ENCODE data around the gene TMEM140.

Gene TMEM140

DNA sequence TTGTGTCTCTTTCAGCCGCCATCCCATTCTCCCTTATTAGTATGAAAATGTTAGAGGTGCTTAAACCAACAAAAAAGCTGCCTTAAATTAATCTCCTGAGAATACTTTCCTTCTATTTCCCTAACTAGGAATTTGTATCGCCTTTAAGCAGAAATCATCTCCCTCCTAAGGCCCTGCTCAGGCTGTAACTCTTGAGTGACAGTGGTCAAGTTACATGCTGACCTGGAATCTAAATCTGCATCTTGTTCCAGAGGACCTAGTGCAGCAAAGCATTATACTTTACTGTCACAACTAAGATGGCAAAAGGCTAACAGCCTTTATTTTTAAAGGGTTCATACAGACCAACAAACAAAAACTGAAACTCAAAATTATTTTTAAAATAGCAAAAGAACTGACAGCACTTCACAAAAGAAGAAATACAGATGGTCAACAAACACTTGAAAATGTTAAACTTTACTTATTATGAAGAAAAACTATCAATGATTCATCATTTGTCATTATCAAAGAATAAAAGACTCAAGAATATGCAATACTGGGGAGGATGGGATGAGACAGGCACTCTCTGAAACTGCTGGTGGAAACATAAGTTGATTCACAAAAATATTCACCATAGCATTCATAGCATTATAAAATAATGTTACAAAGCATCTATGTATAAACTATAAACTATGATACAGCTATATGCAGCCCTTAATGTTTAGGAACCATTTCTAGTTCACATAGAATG lies 11.7 kb downstream of the TMEM140 start:
- Histone ChIP-seq H3K4me3 (ENCODE audit: low read depth, low read length) (no peak overlapping the region), H3K4me1 (ENCODE audit: control insufficient read depth, insufficient read depth, low read length) (peaks cover 5% of the 10 kb centered on the region), H3K9ac (ENCODE audit: low read depth, low read length) (no peak overlapping the region), H3K36me3 (ENCODE audit: control insufficient read depth, insufficient read depth, low read length) (peaks cover 11% of the 10 kb centered on the region), H3K27me3 (ENCODE audit: control insufficient read depth, insufficient read depth, low read length) (no peaks in the 10 kb centered on the region), H3K9me3 (ENCODE audit: control insufficient read depth, insufficient read depth, low read length) (no peaks in the 10 kb centered on the region)

DNA sequence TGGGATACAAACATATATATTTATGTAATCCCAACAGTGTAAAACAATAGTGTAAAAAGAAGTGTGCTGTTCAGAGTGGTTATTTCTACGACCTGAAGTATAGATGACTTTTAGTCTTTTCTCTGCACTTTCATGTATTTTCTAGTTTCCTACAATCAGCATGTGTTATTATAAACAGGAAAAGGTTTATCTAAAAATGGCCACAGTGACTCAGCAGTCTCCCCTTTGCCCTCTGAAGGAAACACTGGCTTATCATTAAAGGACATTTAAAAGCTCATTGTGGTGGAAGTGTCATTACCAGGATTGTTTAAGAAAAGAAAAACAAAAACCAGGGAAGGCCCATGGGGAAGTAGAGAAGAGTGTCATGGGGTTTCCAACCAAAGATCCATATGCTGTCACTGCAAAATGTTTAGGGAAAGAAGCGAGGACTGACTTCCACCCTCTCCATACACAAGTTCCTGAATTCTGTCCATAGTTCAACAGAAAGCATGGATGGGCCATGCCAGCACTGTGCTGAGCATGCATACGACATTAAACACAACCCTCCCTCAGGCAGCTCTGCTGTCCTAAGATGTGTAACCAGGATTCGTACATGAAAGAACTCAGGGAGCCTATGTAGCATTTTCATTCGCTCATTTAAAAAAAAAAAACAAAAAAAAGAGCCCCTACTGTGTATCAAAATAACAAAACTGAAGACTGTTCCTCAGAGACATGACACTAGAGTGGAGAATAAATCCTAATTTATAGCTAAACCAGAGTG lies 12.4 kb downstream of the TMEM140 start:
- Histone ChIP-seq H3K27me3 (ENCODE audit: control insufficient read depth, insufficient read depth, low read length) (no peaks in the 10 kb centered on the region), H3K9me3 (ENCODE audit: control insufficient read depth, insufficient read depth, low read length) (no peaks in the 10 kb centered on the region), H3K9ac (ENCODE audit: low read depth, low read length) (no peak overlapping the region), H3K4me1 (ENCODE audit: control insufficient read depth, insufficient read depth, low read length) (peaks cover 5% of the 10 kb centered on the region), H3K4me3 (ENCODE audit: low read depth, low read length) (no peak overlapping the region), H3K36me3 (ENCODE audit: control insufficient read depth, insufficient read depth, low read length) (peaks cover 15% of the 10 kb centered on the region)

DNA sequence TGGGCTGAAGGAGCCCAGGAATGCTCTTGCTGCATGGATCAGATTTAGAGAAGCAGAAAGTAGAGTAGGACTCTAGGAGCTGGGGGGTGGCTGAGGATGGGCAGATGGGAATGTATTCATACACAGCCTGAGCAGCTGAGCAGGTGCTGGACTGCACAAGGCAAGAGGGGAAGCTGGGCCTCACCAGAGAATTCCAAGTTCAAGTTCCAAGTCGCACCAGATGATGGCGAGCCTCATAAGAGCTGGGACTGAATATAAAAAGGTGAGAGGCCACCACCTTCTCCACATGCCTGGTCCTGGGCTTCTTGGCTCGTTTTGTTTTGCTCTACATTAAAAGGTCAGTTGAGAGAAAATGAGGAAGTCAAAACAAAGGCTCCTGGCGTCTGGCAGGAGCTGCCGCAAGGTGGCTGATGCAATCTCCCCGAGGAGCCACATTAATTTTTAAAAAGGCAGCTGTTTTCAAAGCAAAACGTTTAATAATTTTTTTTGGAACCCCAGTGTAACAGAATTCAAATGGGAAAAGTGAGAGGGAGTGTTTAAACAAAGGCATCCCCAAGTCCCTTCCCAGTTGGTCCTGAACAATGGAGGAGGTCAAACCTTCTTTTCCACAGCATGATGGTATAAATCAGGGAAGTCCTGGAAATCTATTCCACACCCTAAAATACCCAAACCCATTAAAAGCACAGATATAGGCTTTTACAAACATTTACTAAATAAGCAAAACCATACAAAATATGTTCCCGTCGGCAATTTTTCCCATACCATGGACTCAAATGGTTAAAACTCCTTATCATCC lies 13.2 kb downstream of the TMEM140 start:
- H3K4me1 ChIP-seq (ENCODE audit: control insufficient read depth, insufficient read depth, low read length) = peaks cover 5% of the 10 kb centered on the region
- H3K9me3 ChIP-seq (ENCODE audit: control insufficient read depth, insufficient read depth, low read length) = no peaks in the 10 kb centered on the region
- H3K9ac ChIP-seq (ENCODE audit: low read depth, low read length) = no peak overlapping the region
- no peaks in the 10 kb centered on the region for H3K27me3 ChIP-seq (ENCODE audit: control insufficient read depth, insufficient read depth, low read length)
- H3K36me3 ChIP-seq (ENCODE audit: control insufficient read depth, insufficient read depth, low read length) = peaks cover 19% of the 10 kb centered on the region
- H3K4me3 ChIP-seq (ENCODE audit: low read depth, low read length) = no peak overlapping the region

GRCh38 chr7:135161669-135162068 lies 13.8 kb downstream of the TMEM140 start:
- Histone ChIP-seq H3K4me1 (ENCODE audit: control insufficient read depth, insufficient read depth, low read length) (peaks cover 5% of the 10 kb centered on the region), H3K36me3 (ENCODE audit: control insufficient read depth, insufficient read depth, low read length) (peaks cover 25% of the 10 kb centered on the region), H3K27me3 (ENCODE audit: control insufficient read depth, insufficient read depth, low read length) (no peaks in the 10 kb centered on the region), H3K4me3 (ENCODE audit: low read depth, low read length) (no peak overlapping the region), H3K9me3 (ENCODE audit: control insufficient read depth, insufficient read depth, low read length) (no peaks in the 10 kb centered on the region), H3K9ac (ENCODE audit: low read depth, low read length) (no peak overlapping the region)

DNA sequence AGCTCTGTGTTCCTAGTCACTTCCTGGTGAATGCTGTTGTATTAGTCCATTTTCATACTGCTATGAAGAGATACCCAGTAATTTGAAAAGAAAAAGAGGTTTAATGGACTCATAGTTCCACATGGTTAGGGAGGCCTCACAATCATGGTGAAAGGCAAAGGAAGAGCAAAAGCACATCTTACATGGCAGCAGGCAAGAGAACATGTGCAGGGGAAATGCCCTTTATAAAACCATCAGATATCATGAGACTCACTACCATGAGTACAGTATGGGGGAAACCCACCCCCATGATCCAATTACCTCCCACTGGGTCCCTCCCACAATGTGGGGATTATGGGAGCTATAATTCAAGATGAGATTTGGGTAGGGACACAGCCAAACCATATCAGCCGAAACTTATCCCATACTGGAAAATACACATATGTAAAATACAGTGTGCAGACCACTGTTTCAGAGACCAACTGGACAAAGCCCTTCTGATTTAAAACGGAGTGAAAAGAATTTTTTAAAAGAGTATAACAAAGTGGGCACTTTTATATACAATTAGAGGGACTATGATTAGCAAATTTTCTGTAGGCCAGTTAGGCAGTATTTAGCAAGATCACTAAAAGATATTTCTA lies 14.6 kb downstream of the TMEM140 start:
- Histone ChIP-seq H3K9ac (ENCODE audit: low read depth, low read length) (no peak overlapping the region), H3K27me3 (ENCODE audit: control insufficient read depth, insufficient read depth, low read length) (no peaks in the 10 kb centered on the region), H3K4me3 (ENCODE audit: low read depth, low read length) (no peak overlapping the region), H3K9me3 (ENCODE audit: control insufficient read depth, insufficient read depth, low read length) (no peaks in the 10 kb centered on the region), H3K4me1 (ENCODE audit: control insufficient read depth, insufficient read depth, low read length) (peaks cover 5% of the 10 kb centered on the region), H3K36me3 (ENCODE audit: control insufficient read depth, insufficient read depth, low read length) (peaks cover 33% of the 10 kb centered on the region)

DNA sequence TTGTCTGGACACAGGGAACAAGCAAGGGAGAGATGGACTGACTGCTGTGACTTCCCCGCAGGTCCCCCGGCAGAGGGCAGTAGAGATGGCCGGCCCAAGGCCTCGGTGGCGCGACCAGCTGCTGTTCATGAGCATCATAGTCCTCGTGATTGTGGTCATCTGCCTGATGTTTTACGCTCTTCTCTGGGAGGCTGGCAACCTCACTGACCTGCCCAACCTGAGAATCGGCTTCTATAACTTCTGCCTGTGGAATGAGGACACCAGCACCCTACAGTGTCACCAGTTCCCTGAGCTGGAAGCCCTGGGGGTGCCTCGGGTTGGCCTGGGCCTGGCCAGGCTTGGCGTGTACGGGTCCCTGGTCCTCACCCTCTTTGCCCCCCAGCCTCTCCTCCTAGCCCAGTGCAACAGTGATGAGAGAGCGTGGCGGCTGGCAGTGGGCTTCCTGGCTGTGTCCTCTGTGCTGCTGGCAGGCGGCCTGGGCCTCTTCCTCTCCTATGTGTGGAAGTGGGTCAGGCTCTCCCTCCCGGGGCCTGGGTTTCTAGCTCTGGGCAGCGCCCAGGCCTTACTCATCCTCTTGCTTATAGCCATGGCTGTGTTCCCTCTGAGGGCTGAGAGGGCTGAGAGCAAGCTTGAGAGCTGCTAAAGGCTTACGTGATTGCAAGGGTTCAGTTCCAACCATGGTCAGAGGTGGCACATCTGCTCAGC lies 16.6 kb downstream of the TMEM140 start:
- peaks cover 42% of the 10 kb centered on the region for H3K36me3 ChIP-seq (ENCODE audit: control insufficient read depth, insufficient read depth, low read length)
- H3K9ac ChIP-seq (ENCODE audit: low read depth, low read length) = no peak overlapping the region
- peaks cover 5% of the 10 kb centered on the region for H3K4me1 ChIP-seq (ENCODE audit: control insufficient read depth, insufficient read depth, low read length)
- no peaks in the 10 kb centered on the region for H3K27me3 ChIP-seq (ENCODE audit: control insufficient read depth, insufficient read depth, low read length)
- no peak overlapping the region for H3K4me3 ChIP-seq (ENCODE audit: low read depth, low read length)
- no peaks in the 10 kb centered on the region for H3K9me3 ChIP-seq (ENCODE audit: control insufficient read depth, insufficient read depth, low read length)

- H3K27me3 ChIP-seq (ENCODE audit: control insufficient read depth, insufficient read depth, low read length) = no peaks in the 10 kb centered on the region
- H3K9me3 ChIP-seq (ENCODE audit: control insufficient read depth, insufficient read depth, low read length) = no peaks in the 10 kb centered on the region
- H3K36me3 ChIP-seq (ENCODE audit: control insufficient read depth, insufficient read depth, low read length) = peaks cover 42% of the 10 kb centered on the region
- H3K9ac ChIP-seq (ENCODE audit: low read depth, low read length) = no peak overlapping the region
- H3K4me1 ChIP-seq (ENCODE audit: control insufficient read depth, insufficient read depth, low read length) = no peaks in the 10 kb centered on the region
- H3K4me3 ChIP-seq (ENCODE audit: low read depth, low read length) = no peak overlapping the region
These were observed 18.0 kb downstream of the TMEM140 start for GRCh38 chr7:135165862-135166261.

DNA sequence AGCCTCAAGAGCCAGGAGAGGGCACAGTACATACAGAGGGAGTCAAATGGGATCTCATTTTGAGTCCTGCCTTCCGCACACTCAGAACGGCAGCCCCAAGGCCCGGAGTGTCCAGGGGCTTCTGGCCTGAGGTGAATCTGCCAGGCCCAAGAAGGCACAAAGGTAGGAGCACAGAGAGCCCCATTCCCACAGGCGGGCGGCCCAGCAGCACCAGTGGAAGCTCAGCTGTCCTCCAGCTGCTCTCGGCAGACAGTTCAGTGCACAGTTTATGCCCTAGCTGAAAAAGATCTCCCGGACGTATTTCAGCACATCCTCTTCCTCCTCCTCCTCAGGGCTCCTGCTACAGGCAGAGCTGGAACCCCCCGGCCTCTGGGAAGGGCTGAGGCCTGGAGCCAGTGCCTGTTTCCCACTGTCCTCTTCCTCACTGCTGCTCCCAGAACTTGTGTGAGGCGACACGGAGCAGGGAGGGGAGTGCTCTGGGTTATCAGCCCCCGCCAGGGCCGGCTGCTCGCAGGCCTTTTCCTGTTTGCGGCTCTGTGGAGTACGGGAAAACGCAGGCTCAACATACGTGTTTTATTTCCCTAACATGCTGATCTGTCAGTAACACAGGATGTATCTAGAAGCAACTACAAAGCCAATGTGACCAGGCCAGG lies 18.6 kb downstream of the TMEM140 start:
- Histone ChIP-seq H3K4me1 (ENCODE audit: control insufficient read depth, insufficient read depth, low read length) (peaks cover 2% of the 10 kb centered on the region), H3K4me3 (ENCODE audit: low read depth, low read length) (no peak overlapping the region), H3K9ac (ENCODE audit: low read depth, low read length) (no peak overlapping the region), H3K9me3 (ENCODE audit: control insufficient read depth, insufficient read depth, low read length) (no peaks in the 10 kb centered on the region), H3K27me3 (ENCODE audit: control insufficient read depth, insufficient read depth, low read length) (no peaks in the 10 kb centered on the region), H3K36me3 (ENCODE audit: control insufficient read depth, insufficient read depth, low read length) (peaks cover 42% of the 10 kb centered on the region)

- H3K27me3 ChIP-seq (ENCODE audit: control insufficient read depth, insufficient read depth, low read length) = no peaks in the 10 kb centered on the region
- H3K36me3 ChIP-seq (ENCODE audit: control insufficient read depth, insufficient read depth, low read length) = peaks cover 34% of the 10 kb centered on the region
- H3K9me3 ChIP-seq (ENCODE audit: control insufficient read depth, insufficient read depth, low read length) = no peaks in the 10 kb centered on the region
- H3K4me3 ChIP-seq (ENCODE audit: low read depth, low read length) = no peak overlapping the region
- H3K4me1 ChIP-seq (ENCODE audit: control insufficient read depth, insufficient read depth, low read length) = peaks cover 6% of the 10 kb centered on the region
- no peak overlapping the region for H3K9ac ChIP-seq (ENCODE audit: low read depth, low read length)
These were observed 19.6 kb downstream of the TMEM140 start for GRCh38 chr7:135167365-135167917.

GRCh38 chr7:135168001-135168400 lies 20.1 kb downstream of the TMEM140 start:
- no peak overlapping the region for H3K4me3 ChIP-seq (ENCODE audit: low read depth, low read length)
- H3K27me3 ChIP-seq (ENCODE audit: control insufficient read depth, insufficient read depth, low read length) = no peaks in the 10 kb centered on the region
- H3K36me3 ChIP-seq (ENCODE audit: control insufficient read depth, insufficient read depth, low read length) = peaks cover 34% of the 10 kb centered on the region
- H3K9ac ChIP-seq (ENCODE audit: low read depth, low read length) = no peak overlapping the region
- H3K9me3 ChIP-seq (ENCODE audit: control insufficient read depth, insufficient read depth, low read length) = no peaks in the 10 kb centered on the region
- H3K4me1 ChIP-seq (ENCODE audit: control insufficient read depth, insufficient read depth, low read length) = peaks cover 6% of the 10 kb centered on the region
